Hepatocyte (in vitro differentiated cells): ENCODE data around the gene NUBP2. TPM values are rescaled to one million over a fixed set of nuclear protein-coding genes. Genes with fewer than 3 reads are reported as not detected.

Source experiments
- DNase-seq: peaks from one replicate; pipeline ENCODE4 v3.0.0-alpha.2; 2016; ENCODE audit warnings: low spot score
- H2AFZ ChIP-seq: fragments of 200-600 bp; sonication (generic); 2 replicates; pipeline ENCODE4 v1.6.0; 2016; ENCODE audit warnings: antibody characterized with exemption, mild to moderate bottlenecking
- H3K27ac ChIP-seq: fragments of 200-600 bp; sonication (generic); 2 replicates; pipeline ENCODE4 v1.5.1; 2016; ENCODE audit warnings: mild to moderate bottlenecking
- H3K27me3 ChIP-seq: fragments of 200-600 bp; sonication (generic); 2 replicates; pipeline ENCODE4 v1.6.1; 2016
- H3K36me3 ChIP-seq: fragments of 200-600 bp; sonication (generic); replicated peaks from 2 replicates; pipeline ENCODE4 v1.5.1; 2016; ENCODE audit warnings: low read depth; ENCODE audit not compliant: insufficient read depth
- H3K4me1 ChIP-seq: fragments of 200-600 bp; sonication (generic); 2 replicates; pipeline ENCODE4 v1.5.1; 2016; ENCODE audit warnings: mild to moderate bottlenecking, moderate library complexity; ENCODE audit not compliant: insufficient read depth
- H3K4me2 ChIP-seq: fragments of 200-600 bp; sonication (generic); 2 replicates; pipeline ENCODE4 v1.6.0; 2016
- H3K4me3 ChIP-seq: fragments of 200-600 bp; sonication (generic); 2 replicates; pipeline ENCODE4 v1.5.1; 2016; ENCODE audit warnings: mild to moderate bottlenecking
- H3K79me2 ChIP-seq: fragments of 200-600 bp; sonication (generic); 2 replicates; pipeline ENCODE4 v1.6.0; 2017; ENCODE audit warnings: mild to moderate bottlenecking
- H3K9me2 ChIP-seq: fragments of 200-600 bp; sonication (generic); replicated peaks from 2 replicates; pipeline ENCODE4 v1.6.0; 2017; ENCODE audit warnings: mild to moderate bottlenecking; ENCODE audit not compliant: insufficient read depth
- H3K9me3 ChIP-seq: fragments of 200-600 bp; sonication (generic); 2 replicates; pipeline ENCODE4 v1.5.1; 2016; ENCODE audit warnings: low read depth, mild to moderate bottlenecking
- H4K20me1 ChIP-seq: fragments of 200-600 bp; sonication (generic); 2 replicates; pipeline ENCODE4 v1.6.0; 2016; ENCODE audit warnings: mild to moderate bottlenecking; ENCODE audit not compliant: insufficient read depth, poor library complexity, severe bottlenecking
- EZH2 ChIP-seq: fragments of 200-600 bp; sonication (generic); IDR thresholded peaks from 2 replicates; pipeline ENCODE4 v1.6.1; 2016; ENCODE audit warnings: antibody characterized with exemption, mild to moderate bottlenecking, borderline replicate concordance
- EZH2phosphoT487 ChIP-seq: fragments of 200-600 bp; sonication (generic); IDR thresholded peaks from one replicate; pipeline ENCODE4 v1.6.1; 2018; ENCODE audit warnings: antibody characterized with exemption, mild to moderate bottlenecking, low read depth, moderate library complexity; ENCODE audit not compliant: unreplicated experiment, severe bottlenecking
- WGBS: methylation state at CpG from one replicate; pipeline ENCODE4 v1.1.6; 2016; ENCODE audit warnings: low lambda C conversion rate; ENCODE audit errors: missing lambda C conversion rate; 5-methylcytosine and 5-hydroxymethylcytosine counted together
- polyA plus RNA-seq: library from polyadenylated mRNA; unstranded; fragments of >200 nt; fragmentation: Nextera tagmentation; extraction: Ambion mirVana; gene quantifications from 2 replicates; pipeline ENCODE4 v1.2.1, GENCODE V29; 2016
- total RNA-seq: library from RNA; depleted of rRNA; stranded (reverse); fragments of >200 nt; gene quantifications from 2 replicates; pipeline ENCODE4 v1.2.3, GENCODE V29; 2014
- TF ChIP-seq, protein P1 (sequence below): fragments of 200-600 bp; sonication (generic); IDR thresholded peaks from 2 replicates; pipeline ENCODE4 v1.5.1; 2016; ENCODE audit warnings: antibody characterized with exemption, mild to moderate bottlenecking; ENCODE audit not compliant: poor library complexity

Gene NUBP2
- total and polyA plus RNA-seq, 2 experiments from 2014 or later = 85.4 to 101 TPM

DNA sequence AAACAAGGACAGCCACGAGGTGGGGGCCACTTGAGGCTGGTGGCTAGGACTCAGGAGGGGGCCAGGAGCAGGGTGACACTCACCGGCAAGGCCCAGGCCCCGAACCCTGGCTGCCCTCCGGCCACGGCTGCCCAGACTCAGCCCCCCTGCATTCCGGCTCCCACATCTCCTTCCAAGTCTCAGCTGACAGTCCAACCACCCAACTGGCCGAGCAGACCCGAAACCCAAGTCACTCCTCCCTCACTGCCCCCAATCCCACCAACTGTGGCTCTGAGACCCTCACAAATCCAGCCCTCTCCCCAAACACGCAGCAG, 34.5 kb downstream of the NUBP2 start:
- no peak overlapping the region for H3K27ac ChIP-seq
- H3K79me2 ChIP-seq = no peaks in the 10 kb centered on the region
- no peak overlapping the region for H3K4me2 ChIP-seq
- TF ChIP-seq EZH2phosphoT487 (no peak), EZH2 (no peak)
- TF ChIP-seq, protein P1, sequence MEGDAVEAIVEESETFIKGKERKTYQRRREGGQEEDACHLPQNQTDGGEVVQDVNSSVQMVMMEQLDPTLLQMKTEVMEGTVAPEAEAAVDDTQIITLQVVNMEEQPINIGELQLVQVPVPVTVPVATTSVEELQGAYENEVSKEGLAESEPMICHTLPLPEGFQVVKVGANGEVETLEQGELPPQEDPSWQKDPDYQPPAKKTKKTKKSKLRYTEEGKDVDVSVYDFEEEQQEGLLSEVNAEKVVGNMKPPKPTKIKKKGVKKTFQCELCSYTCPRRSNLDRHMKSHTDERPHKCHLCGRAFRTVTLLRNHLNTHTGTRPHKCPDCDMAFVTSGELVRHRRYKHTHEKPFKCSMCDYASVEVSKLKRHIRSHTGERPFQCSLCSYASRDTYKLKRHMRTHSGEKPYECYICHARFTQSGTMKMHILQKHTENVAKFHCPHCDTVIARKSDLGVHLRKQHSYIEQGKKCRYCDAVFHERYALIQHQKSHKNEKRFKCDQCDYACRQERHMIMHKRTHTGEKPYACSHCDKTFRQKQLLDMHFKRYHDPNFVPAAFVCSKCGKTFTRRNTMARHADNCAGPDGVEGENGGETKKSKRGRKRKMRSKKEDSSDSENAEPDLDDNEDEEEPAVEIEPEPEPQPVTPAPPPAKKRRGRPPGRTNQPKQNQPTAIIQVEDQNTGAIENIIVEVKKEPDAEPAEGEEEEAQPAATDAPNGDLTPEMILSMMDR = no peak
- WGBS = 99% methylated on average over 9 of the region's 9 CpGs
- H3K36me3 ChIP-seq = no peaks in the 10 kb centered on the region
- H3K9me2 ChIP-seq = no peaks in the 10 kb centered on the region
- H3K4me3 ChIP-seq = no peak overlapping the region
- H2AFZ ChIP-seq = no peak overlapping the region
- no peak for DNase-seq
- no peaks in the 10 kb centered on the region for H3K9me3 ChIP-seq
- H3K27me3 ChIP-seq = no peaks in the 10 kb centered on the region
- peaks cover 3% of the 10 kb centered on the region for H4K20me1 ChIP-seq
- no peaks in the 10 kb centered on the region for H3K4me1 ChIP-seq

DNA sequence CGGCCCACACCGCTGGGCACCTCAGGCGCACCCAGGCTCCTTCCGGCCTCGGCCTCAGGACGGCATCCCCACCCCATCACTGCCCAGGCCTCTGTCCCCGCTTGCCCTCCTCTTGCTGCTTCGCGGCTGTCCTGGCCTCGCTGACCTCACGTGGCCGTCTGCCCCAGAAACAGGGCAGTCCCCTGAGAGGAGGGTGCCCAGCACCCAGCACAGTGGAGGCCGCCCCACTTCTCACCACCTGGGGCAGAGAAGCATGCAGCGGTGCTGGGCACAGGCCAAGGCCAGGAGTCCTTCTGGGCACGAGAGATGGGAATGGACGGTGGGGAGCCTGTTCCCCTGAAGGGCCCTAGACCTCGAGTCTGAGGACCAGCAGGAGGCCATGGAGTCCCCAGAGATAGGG, 35.0 kb downstream of the NUBP2 start:
- Histone ChIP-seq H3K9me2 (no peaks in the 10 kb centered on the region), H3K79me2 (peaks cover 3% of the 10 kb centered on the region), H3K4me3 (no peak overlapping the region), H3K27me3 (no peaks in the 10 kb centered on the region), H3K4me1 (no peaks in the 10 kb centered on the region), H2AFZ (no peak overlapping the region), H3K4me2 (no peak overlapping the region), H3K9me3 (no peaks in the 10 kb centered on the region), H3K36me3 (no peaks in the 10 kb centered on the region), H4K20me1 (peaks cover 3% of the 10 kb centered on the region), H3K27ac (no peak overlapping the region)
- over 99% methylated on average over 16 of the region's 17 CpGs for WGBS
- no peak for DNase-seq
- TF ChIP-seq EZH2phosphoT487 (no peak), EZH2 (no peak)
- TF ChIP-seq, protein P1 = no peak

- no peaks in the 10 kb centered on the region for H3K36me3 ChIP-seq
- TF ChIP-seq, protein P1 = no peak
- TF ChIP-seq EZH2phosphoT487 (no peak), EZH2 (no peak)
- no peak for DNase-seq
- H3K4me3 ChIP-seq = no peak overlapping the region
- H3K4me2 ChIP-seq = no peak overlapping the region
- no peaks in the 10 kb centered on the region for H3K4me1 ChIP-seq
- H3K27ac ChIP-seq = no peak overlapping the region
- H2AFZ ChIP-seq = no peak overlapping the region
- H4K20me1 ChIP-seq = peaks cover under 1% of the 10 kb centered on the region
- H3K27me3 ChIP-seq = no peaks in the 10 kb centered on the region
- H3K9me2 ChIP-seq = no peaks in the 10 kb centered on the region
- no peaks in the 10 kb centered on the region for H3K9me3 ChIP-seq
- WGBS = 97% methylated on average over 22 of the region's 27 CpGs
- peaks cover 9% of the 10 kb centered on the region for H3K79me2 ChIP-seq
Measured at GRCh38 chr16:1818204-1818872, 35.6 kb downstream of the NUBP2 start.
